Natural killer cell (primary cell): ENCODE results near the gene LIFR. TPM values are rescaled to one million over a fixed set of nuclear protein-coding genes. Genes with fewer than 3 reads are reported as not detected.

Experiments
- ATAC-seq, 3 donors: fragments of 150-1000 bp in 2 of 3; fragments of 200-7000 bp in 1 of 3; cut with Tn5 transposase; 1 replicate in 1 of 3; 2 replicates in 2 of 3; pipeline ENCODE4 v1.10.0; 2021; ENCODE audit warnings: mild to moderate bottlenecking in 2 of 3, moderate library complexity in 2 of 3
- DNase-seq, 2 donors: peaks; one replicate each; pipeline versions ENCODE4 v3.0.0 to v3.0.0-alpha.2; 2013 to 2021; ENCODE audit warnings: mixed read lengths in 1 of 2
- H3K27ac ChIP-seq: one replicate; pipeline ENCODE4 v1.5.1; 2013; ENCODE audit warnings: mild to moderate bottlenecking, low read length
- H3K27me3 ChIP-seq: one replicate; pipeline ENCODE4 v1.6.1; 2013; ENCODE audit warnings: low read length; ENCODE audit not compliant: control insufficient read depth, insufficient read depth
- H3K36me3 ChIP-seq: one replicate; pipeline ENCODE4 v1.6.1; 2013; ENCODE audit warnings: low read length; ENCODE audit not compliant: control insufficient read depth, insufficient read depth
- H3K4me1 ChIP-seq: one replicate; pipeline ENCODE4 v1.6.1; 2013; ENCODE audit warnings: low read length; ENCODE audit not compliant: control insufficient read depth, insufficient read depth
- H3K4me3 ChIP-seq: one replicate; pipeline ENCODE4 v1.5.1; 2013; ENCODE audit warnings: low read length
- H3K9me3 ChIP-seq: one replicate; pipeline ENCODE4 v1.6.1; 2013; ENCODE audit warnings: low read length; ENCODE audit not compliant: control insufficient read depth, insufficient read depth
- H3K27ac Mint-ChIP-seq, 2 donors: one replicate each; pipeline ENCODE4 v1.8.0; 2022; ENCODE audit warnings: mild to moderate bottlenecking in 2 of 2, mixed read lengths in 2 of 2, moderate library complexity in 1 of 2
- H3K27me3 Mint-ChIP-seq, 2 donors: one replicate each; pipeline ENCODE4 v1.8.0; 2022; ENCODE audit warnings: low read depth in 2 of 2, mixed read lengths in 2 of 2
- H3K36me3 Mint-ChIP-seq: one replicate; pipeline ENCODE4 v1.8.0; 2022; ENCODE audit warnings: mixed read lengths
- H3K4me1 Mint-ChIP-seq, 2 donors: one replicate each; pipeline ENCODE4 v1.8.0; 2022; ENCODE audit warnings: mixed read lengths in 2 of 2
- H3K4me3 Mint-ChIP-seq: one replicate; pipeline ENCODE4 v1.8.0; 2022; ENCODE audit warnings: mild to moderate bottlenecking, moderate library complexity, mixed read lengths
- H3K9me3 Mint-ChIP-seq, 2 donors: one replicate each; pipeline ENCODE4 v1.8.0; 2022; ENCODE audit warnings: mixed read lengths in 2 of 2
- WGBS: methylation state at CpG from one replicate; pipeline ENCODE4 v1.1.7; 2013; ENCODE audit warnings: missing lambda C conversion rate; ENCODE audit not compliant: insufficient coverage; 5-methylcytosine and 5-hydroxymethylcytosine counted together
- intact Hi-C: fragments of 100-400 bp; cut with micrococcal nuclease; formaldehyde crosslinking; loops from one replicate; pipeline ENCODE4 v1.14.2; 2022
- total RNA-seq, 4 donors: library from RNA; stranded (reverse); fragments of 120-200 nt in 1 of 4; gene quantifications; one replicate each; pipeline versions ENCODE4 v1.2.3 to v1.2.4, GENCODE V29; 2013 to 2022
- TF ChIP-seq, protein P1 (sequence below): fragments of 200-600 bp; IDR thresholded peaks from one replicate; pipeline ENCODE4 v1.8.0; 2022; ENCODE audit warnings: antibody characterized with exemption

LIFR gene
- total RNA-seq, 3 donors from 2014 or later (not counting 1 experiment from before 2014, with no cell fraction given), result not detected

DNA sequence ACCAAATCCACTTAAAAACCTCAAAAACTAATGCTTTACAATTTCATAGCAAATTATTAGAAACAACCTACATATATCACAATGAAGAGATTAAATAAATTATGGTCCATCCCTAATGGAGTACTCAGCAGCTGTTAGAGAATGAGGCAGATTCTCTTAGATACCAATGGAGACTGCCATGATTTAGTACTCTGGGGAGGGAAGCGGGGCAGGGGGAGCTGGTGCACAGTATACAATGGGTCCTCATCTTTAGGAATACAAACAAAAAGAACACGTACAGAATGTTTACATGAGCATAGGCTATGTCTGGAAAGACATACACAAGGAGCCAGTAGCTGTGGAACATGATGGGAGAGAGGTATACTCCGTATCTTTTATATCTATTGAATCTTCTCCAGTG lies 2.0 kb downstream of the LIFR start:
- TF ChIP-seq, protein P1, sequence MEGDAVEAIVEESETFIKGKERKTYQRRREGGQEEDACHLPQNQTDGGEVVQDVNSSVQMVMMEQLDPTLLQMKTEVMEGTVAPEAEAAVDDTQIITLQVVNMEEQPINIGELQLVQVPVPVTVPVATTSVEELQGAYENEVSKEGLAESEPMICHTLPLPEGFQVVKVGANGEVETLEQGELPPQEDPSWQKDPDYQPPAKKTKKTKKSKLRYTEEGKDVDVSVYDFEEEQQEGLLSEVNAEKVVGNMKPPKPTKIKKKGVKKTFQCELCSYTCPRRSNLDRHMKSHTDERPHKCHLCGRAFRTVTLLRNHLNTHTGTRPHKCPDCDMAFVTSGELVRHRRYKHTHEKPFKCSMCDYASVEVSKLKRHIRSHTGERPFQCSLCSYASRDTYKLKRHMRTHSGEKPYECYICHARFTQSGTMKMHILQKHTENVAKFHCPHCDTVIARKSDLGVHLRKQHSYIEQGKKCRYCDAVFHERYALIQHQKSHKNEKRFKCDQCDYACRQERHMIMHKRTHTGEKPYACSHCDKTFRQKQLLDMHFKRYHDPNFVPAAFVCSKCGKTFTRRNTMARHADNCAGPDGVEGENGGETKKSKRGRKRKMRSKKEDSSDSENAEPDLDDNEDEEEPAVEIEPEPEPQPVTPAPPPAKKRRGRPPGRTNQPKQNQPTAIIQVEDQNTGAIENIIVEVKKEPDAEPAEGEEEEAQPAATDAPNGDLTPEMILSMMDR, result no peak
- 67% methylated on average over 2 of the region's 3 CpGs for WGBS
- Mint-ChIP-seq H3K36me3 (no peaks in the 10 kb centered on the region), H3K9me3 (no peaks in the 10 kb centered on the region), H3K4me3 (peak overlapping the region; percentile 21), H3K4me1 (peaks cover 8 to 10% of the 10 kb centered on the region in 2 donors), H3K27me3 (peaks cover 53 to 75% of the 10 kb centered on the region in 2 donors), H3K27ac (no peak overlapping the region)
- Histone ChIP-seq H3K36me3 (no peaks in the 10 kb centered on the region), H3K27me3 (peaks cover 47% of the 10 kb centered on the region), H3K4me1 (peaks cover 10% of the 10 kb centered on the region), H3K27ac (no peak overlapping the region), H3K4me3 (no peak overlapping the region), H3K9me3 (no peaks in the 10 kb centered on the region)
- ATAC-seq (no peak), DNase-seq (no peak)
- intact Hi-C loops, result no loop called here

DNA sequence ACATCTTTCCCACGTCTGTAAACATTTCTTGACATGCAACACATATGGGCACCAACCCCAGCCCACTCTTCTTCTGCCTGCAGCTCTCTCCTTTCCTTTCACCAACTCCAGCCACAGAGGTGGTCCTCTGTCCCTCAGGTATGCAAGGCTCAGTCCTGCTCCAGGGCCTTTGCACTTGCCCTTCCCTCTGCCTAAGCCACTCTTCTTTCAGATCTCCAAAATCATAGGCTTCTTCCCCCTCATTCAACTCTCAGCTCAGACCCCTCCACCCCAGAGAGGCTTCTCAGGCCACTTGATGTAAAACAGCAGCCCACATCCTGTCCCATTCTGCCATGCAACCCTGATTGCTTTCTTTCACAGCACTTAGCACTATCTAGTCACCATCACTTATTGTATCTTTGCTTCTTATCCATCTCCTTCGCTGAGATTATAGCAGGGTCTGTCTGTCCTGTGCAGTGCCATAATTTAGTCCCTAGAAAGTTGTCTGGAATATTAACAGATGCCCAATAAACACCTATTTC lies 3.4 kb downstream of the LIFR start:
- ATAC-seq (no peak), DNase-seq (no peak)
- Mint-ChIP-seq H3K4me3 (no peak overlapping the region), H3K36me3 (no peaks in the 10 kb centered on the region), H3K27me3 (peaks cover 48 to 74% of the 10 kb centered on the region in 2 donors), H3K4me1 (peaks cover 8 to 10% of the 10 kb centered on the region in 2 donors), H3K27ac (no peak overlapping the region), H3K9me3 (no peaks in the 10 kb centered on the region)
- Histone ChIP-seq H3K9me3 (no peaks in the 10 kb centered on the region), H3K36me3 (no peaks in the 10 kb centered on the region), H3K4me3 (no peak overlapping the region), H3K27me3 (peaks cover 42% of the 10 kb centered on the region), H3K4me1 (peaks cover 10% of the 10 kb centered on the region), H3K27ac (no peak overlapping the region)
- TF ChIP-seq, protein P1, result no peak
- intact Hi-C loops, result no loop called here
- WGBS, result 51% methylated on average over 2 of the region's 2 CpGs

DNA sequence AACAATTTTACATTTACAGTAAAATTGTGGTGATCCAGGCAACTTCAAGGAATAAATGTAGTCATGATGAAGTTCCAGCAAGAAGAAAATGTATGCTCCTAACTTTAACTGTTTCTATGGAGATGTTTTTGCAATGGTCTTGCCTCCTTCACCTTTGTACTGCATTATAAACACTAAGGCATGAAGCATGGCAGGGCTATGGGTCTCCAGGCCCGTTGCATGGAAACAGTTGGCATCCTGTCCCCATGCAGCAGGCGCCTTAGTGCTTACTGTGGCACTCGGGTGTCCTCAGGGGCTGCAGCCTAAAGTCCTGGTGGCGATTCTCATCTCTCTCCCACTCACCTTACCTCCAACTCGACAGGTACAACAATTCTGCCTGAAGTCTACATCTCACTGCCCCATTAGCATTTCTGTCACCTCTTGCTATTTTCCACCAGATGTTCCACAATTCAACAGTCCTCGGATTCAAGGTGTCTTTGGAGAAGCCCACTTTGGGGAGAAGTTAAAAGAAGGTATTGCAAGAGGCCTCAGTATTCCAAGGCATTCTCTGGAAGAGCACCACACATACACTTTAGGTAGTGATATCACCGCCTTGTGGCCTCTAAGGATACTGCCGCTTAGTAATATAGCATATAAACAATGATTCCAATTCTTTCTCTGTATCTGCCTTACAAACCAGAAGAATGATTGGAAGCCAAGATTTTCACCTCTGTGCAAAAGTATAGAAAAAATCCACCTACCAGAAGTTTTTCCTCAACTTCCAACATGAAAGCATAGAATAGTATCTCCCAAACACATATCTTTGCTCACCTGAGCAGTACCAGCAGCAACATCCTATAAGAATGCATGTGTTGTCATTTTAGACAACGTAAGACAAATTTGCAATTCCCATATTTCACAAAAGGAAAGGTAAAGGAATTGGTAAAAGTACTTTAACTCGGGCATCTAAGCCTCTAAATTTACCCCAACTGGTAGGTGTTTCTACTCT lies 5.1 kb downstream of the LIFR start:
- TF ChIP-seq, protein P1, result peak; percentile 21
- Histone ChIP-seq H3K4me1 (peaks cover 3% of the 10 kb centered on the region), H3K36me3 (no peaks in the 10 kb centered on the region), H3K9me3 (no peaks in the 10 kb centered on the region), H3K27ac (no peak overlapping the region), H3K27me3 (peaks cover 32% of the 10 kb centered on the region), H3K4me3 (no peak overlapping the region)
- peaks cover 4 to 10% of the 10 kb centered on the region in 2 donors for H3K4me1 Mint-ChIP-seq
- ATAC-seq (peak in 2 of 3 donors; percentile 28 to 41), DNase-seq (peak in 1 of 2 donors; percentile 36)
- H3K27me3 Mint-ChIP-seq, result peaks cover 35 to 63% of the 10 kb centered on the region in 2 donors
- no peaks in the 10 kb centered on the region for H3K9me3 Mint-ChIP-seq
- intact Hi-C loops, result loop anchor here (1.0 kb wide), 1 partner anchor 110 kb away; no protein-coding TSS in a partner anchor
- H3K36me3 Mint-ChIP-seq, result no peaks in the 10 kb centered on the region
- no peak overlapping the region for H3K27ac Mint-ChIP-seq
- H3K4me3 Mint-ChIP-seq, result no peak overlapping the region
- WGBS, result 51% methylated on average over 9 of the region's 10 CpGs
